Diencephalon (tissue), 1 donor: ENCODE measurements around the gene PITRM1. TPM values are rescaled to one million over a fixed set of nuclear protein-coding genes. Genes with fewer than 3 reads are reported as not detected.

ENCODE experiments used
- total RNA-seq: library from RNA; depleted of rRNA; stranded (reverse); fragments of >200 nt; gene quantifications from one replicate; pipeline ENCODE4 v1.2.3, GENCODE V29; 2014

PITRM1 gene
- 63.7 TPM for total RNA-seq

GRCh38 chr10:3172446-3173170 is at the start of gene PITRM1:
PITRM1 (minus strand) TSS chr10:3172782; CDS start chr10:3172772, 10 bp downstream.

Other genes starting within 250 kb of the PITRM1 start
- 130 TPM for gene PFKP, start 105.2 kb downstream of the PITRM1 start, total RNA-seq